NCI-H2227 (cell line): ENCODE results near the gene MYO10.
"Not testable (repeated sequence)": the region's sequence is repeated elsewhere in the genome, so short reads cannot be mapped to it uniquely, and the experiment has no call there.

ENCODE experiments used
- DNase-seq: peaks from one replicate; lab custom pipeline; 2025; ENCODE audit not compliant: unreplicated experiment; lab: John Stamatoyannopoulos, UW

MYO10 gene

DNA sequence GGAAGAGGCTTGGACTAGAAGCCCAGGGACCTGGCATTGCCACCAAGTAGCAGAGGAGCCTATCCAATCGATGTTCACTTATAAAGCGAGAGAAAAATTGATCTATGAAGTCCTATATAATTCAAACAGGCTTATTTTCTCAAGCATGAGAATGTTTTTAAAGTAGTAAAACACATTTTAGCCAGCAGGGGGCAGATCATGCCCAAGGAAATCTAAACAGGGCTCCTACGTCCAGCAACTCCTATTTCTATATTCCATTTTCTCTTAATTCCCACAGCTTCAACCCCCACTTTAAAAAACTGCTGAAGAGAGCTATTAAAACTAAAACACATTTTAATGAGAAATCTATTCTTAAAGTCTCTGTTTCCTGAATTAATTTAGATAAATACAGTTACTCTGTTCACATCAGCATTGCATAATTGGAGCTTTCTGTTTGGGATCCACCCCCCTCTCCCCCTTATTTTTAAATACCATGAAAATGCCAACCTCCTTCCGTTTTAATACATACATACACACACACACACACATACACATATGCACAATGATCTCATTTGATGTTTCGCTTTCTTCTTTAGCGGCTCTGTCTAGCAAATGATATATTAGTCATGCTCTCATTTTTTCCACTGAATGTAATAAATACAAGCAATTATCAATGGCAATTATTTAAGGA lies 144.9 kb downstream of the MYO10 start:
- peak; percentile 69 for DNase-seq

GRCh38 chr5:16788957-16789356 lies 147.1 kb downstream of the MYO10 start:
- no peak for DNase-seq

DNA sequence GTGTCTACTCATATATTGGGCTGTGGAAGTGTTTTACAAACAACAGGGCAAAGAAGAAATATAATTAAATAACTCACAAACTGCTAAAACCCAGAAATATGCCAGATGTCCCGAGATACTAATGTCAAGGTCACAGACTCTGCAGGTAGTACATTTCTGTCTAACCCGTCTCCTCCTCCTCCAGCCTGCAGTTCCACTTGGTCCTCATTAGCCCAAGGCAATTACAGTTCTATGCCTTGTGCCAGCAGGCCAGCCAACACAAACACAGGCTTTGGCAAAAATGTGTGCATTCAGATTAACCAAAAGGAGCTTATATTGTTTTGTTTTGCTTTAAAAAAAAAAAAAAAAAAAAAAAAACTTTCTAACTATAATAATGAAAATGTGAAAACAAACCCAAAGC lies 148.8 kb downstream of the MYO10 start:
- no peak for DNase-seq

- DNase-seq, result no peak
These were observed 151.0 kb downstream of the MYO10 start for GRCh38 chr5:16784843-16785791.

DNA sequence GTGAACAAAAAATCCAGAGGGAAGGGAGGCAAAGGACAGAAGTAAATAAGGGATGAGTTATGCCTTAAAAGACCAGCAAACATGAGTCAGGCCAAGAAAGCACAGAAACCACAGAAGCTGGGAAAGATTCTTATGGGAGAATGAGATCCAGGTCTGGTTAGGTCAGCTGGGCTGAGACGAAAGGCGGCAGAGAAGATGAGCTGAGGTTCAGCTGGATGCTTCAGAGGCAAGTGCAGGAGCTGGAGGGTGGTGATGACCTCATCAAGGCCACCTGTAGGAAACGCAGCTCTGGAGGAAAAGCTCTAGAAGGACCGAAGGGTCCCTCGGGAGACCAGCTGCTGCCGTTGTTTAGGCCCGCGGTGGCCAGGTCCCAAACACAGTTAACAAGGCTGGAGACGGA lies 152.0 kb downstream of the MYO10 start:
- DNase-seq, result no peak

DNA sequence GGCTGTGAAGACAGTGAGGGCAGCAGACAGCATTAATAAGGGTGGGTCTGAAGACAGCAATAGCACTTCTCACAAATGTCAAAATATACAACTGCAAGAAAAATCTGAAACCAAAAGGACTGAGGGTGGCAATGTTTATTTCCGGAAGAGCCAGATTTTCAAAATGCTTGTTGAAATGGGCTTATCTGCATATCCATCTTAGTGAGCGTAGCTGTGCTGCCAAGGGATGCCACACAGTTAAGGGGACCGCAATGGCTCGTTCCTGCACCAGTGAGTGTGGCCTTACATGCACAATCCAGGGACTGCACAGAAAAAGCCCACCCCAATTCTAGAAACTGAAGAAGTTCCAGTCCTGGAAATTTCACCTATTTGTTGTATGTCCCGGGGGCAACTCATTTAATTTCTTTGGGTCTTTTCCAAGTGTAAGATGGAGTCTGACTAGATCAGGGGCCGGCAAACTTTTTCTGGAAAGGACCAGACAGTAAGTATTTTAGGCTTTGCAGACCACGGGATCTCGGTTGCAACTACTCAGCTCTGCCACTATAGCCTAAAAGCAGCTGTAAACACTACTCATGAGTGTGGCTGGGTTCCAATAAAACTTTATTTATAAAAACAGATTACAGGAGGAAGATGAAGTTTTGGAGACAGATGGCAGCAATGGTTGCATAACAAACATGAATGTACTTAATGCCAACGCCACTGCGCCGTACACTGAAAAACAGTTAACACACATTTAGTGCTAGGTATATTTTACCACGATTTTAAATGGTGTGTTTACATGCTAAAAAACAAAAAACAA lies 154.1 kb downstream of the MYO10 start:
- no peak for DNase-seq

GRCh38 chr5:16780325-16780724 lies 155.8 kb downstream of the MYO10 start:
- no peak for DNase-seq

DNA sequence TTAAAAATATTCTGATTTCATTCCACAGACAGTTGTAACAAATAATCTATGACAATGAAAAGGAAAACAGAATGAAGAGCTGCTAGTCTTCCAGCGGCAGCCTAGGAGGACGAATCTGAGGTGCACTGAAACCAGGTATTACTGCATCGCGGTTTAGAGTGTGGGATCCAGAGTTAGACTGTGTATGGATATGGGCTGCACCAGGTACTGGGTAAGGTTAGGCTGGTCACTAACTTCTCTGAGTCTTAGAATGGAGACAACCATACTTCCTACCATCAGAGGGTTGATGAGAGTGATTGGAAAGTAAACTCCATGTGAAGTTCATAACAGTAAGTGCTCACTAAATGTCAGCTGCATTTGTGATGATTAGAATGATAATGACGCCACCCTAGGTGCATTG lies 158.7 kb downstream of the MYO10 start:
- no peak for DNase-seq

DNA sequence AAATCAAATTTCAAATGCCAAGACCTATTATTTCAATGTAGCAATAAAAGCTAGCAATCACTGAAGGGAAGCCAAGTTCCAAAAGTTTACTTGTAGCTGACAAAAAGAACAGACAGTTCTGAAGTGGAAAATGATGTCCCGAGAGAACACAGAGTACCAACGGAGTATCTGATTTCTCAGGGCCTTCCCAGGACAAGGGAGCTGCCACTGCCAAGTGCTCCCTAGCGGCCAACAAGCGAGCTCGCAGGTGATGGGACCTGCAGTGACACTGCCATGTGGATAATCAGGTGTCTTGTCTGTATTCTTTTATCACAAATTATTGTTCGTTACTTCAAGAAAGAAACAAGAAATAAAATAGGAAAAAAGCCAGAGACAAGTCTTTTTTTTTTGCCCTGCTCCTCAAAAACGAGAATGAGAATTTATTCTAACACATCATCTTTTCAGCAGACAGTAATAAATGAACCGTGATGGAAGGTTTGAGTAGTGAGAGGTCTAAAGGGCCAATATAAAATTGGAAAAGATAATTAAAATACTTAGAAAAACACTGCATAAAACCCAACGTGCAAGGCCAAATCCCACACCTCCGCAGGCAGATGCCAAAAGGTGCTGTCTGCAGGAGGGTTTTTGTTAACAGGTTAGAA lies 159.4 kb downstream of the MYO10 start:
- peak; percentile 59 for DNase-seq

DNA sequence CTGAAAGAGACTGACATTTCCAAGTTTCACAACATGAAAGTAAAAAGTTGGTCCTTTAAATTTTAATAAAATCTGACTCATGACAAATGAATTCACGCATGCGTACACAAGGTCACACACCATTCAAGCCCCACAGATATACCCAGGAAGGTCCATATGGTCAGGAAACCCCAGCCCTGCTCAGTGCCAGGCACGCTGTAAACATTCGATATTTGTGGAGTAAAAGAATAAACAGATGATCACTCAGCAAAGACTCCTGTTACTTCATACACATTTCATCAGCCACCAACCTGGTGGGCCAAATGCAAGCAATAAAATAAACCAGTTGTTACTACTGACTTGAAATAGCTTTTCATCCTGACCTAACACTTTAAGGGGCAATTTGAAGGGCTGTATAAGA lies 161.3 kb downstream of the MYO10 start:
- DNase-seq, result no peak

GRCh38 chr5:16773991-16774390 lies 162.1 kb downstream of the MYO10 start:
- peak; percentile 56 for DNase-seq

DNA sequence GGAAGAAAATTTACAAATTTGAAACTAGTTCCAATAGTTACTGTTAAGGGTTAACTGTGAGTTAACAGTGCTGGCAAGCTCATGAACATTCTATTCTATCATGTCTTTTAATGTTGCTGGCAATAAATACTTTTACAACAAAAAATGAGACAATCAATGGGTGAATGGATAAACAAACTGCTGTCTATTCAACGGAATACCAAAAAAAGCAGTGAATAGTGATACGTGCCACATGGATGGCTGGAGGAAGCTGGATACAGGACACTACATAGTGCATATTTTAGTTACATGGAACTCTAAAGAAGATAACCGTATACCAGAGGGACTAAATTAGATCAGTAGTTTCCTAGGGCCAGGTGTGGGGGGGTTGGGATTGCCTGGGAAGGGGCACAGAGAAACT lies 163.5 kb downstream of the MYO10 start:
- DNase-seq, result no peak

DNA sequence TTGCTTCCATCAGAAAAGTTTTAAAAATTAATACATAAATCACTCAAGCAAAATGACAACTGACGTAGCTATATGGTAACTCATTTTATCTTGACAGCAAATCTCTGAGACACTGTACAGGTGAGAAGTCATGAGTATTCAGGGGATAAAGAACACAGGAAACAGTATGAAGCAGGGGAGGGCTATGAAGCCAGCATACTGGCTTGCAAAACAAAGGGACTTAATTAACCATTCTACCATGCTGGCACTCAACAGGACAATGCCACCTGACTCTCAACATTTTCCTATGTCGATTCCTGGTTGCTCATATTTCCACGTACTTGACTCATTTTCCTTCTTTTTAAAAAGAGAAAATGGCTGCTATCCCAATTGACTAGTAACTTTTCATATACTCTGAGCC lies 167.9 kb downstream of the MYO10 start:
- DNase-seq, result no peak

- no peak for DNase-seq
These were observed 172.9 kb downstream of the MYO10 start for GRCh38 chr5:16763211-16763610.

DNA sequence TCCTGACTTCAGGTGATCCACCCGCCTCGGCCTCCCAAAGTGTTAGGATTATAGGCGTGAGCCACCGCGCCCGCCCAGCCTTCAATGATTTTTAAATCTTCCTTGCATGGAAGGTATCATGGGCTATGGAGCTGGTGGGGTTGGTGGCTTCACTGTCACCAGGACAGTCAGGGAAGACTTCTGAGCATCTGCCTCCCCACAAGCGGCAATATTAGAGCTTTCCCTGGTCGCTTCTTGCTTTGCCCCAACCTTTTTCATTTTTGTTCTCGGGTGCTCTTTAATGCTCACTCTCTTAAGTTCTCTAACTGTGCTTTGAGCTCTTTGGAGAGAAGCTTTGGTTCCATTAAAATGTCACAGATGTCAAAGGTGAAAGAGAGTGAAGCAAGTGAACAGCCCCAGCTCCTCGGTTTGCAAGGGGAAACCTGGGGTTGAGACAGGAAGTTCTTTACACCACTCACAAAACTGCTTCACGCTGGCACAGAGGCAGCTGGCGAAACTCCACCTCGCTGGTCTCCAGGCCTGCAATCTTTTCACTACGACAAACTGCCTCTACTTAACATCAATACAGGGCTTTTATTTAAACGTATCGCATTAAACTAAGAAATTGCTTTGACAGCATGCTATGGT lies 176.8 kb downstream of the MYO10 start:
- no peak for DNase-seq

DNA sequence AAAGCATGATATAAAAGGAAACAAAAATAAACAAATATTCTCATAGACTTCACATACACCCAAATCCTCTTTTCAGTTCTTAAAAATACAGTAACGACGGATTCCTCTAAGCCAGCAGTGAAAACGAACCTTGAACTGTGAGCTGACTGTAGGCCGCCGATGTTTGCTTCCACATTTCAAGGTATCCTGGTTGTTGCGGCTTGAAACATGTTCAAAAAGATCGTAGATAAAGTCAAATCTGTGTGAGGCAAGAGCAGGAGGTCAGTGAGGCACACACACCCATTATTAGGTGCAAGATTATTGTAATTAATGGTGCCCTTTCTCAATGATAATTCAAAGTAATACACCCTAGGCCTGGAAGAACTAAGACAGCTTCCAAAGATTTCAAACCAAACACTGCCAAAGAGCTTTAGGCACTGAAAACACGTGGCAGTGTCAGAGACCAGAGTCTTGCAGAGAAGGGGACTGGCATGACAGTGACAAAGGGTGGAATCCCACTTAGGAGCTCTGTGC lies 178.0 kb downstream of the MYO10 start:
- peak; percentile 15 for DNase-seq

- DNase-seq, result not testable (repeated sequence)
These were observed 178.5 kb downstream of the MYO10 start for GRCh38 chr5:16757577-16757976.

GRCh38 chr5:16757146-16757545 lies 178.9 kb downstream of the MYO10 start:
- no peak for DNase-seq

DNA sequence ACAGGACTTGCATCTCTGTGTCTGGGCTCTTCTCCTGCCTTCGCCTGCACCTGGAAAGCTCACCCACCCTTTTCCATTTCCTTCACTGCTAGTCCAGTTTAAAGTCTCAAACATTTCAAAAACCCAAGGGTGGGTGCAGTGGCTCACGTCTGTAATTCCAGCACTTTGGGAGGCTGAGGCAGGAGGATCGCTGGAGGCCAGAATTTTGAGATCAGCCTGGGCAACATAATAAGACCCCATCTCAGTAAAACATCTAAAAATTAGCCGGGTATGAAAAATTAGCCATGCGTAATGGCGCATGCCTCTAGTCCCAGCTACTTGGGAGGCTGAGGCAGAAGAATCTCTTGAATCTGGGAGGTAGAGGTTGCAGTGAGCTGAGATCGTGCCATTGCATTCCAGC lies 179.4 kb downstream of the MYO10 start:
- no peak for DNase-seq

GRCh38 chr5:16755641-16756040 lies 180.4 kb downstream of the MYO10 start:
- DNase-seq, result no peak
